Effector CD8-positive, alpha-beta T cell (primary cell): ENCODE results near the gene ARL13B.

Experiments
- DNase-seq: peaks from one replicate; lab custom pipeline; 2025; lab: John Stamatoyannopoulos, UW

Gene ARL13B

GRCh38 chr3:94099311-94099710, 119.4 kb downstream of the ARL13B start:
- DNase-seq: no peak

- DNase-seq: no peak
Observed at GRCh38 chr3:94101860-94102259, 121.9 kb downstream of the ARL13B start.
